Activated CD4-positive, alpha-beta T cell treated with anti-CD3 and anti-CD28 coated beads for 36 hours (primary cell): ENCODE results near the gene SIAH1. TPM values are rescaled to one million over a fixed set of nuclear protein-coding genes. Genes with fewer than 3 reads are reported as not detected.
A peak's percentile ranks its signal among the peaks of the same experiment; 100 is the strongest.
"Not testable (repeated sequence)": the region's sequence is repeated elsewhere in the genome, so short reads cannot be mapped to it uniquely, and the experiment has no call there.

Experiments used
- ATAC-seq: fragments of 200-7000 bp; cut with Tn5 transposase; one replicate; pipeline ENCODE4 v1.10.0; 2021; ENCODE audit warnings: mild to moderate bottlenecking, moderate library complexity
- CTCF ChIA-PET: fragments of 350-600 bp; sonication (Branson Sonifier 250); formaldehyde crosslinking; loops from one replicate; lab custom pipeline; 2021; ENCODE audit warnings: antibody characterized with exemption; lab: Charles Lee
- POLR2A ChIA-PET: fragments of 350-600 bp; sonication (Branson Sonifier 250); formaldehyde crosslinking; loops from one replicate; lab custom pipeline; 2021; ENCODE audit warnings: antibody characterized with exemption, inconsistent platforms; lab: Charles Lee
- DNase-seq: peaks from one replicate; pipeline ENCODE4 v3.0.0-alpha.2; 2020
- H3K27ac Mint-ChIP-seq: one replicate; pipeline ENCODE4 v1.8.0; 2021; ENCODE audit warnings: mixed read lengths
- H3K27me3 Mint-ChIP-seq: one replicate; pipeline ENCODE4 v1.8.0; 2021; ENCODE audit warnings: mixed read lengths
- H3K36me3 Mint-ChIP-seq: one replicate; pipeline ENCODE4 v1.8.0; 2021; ENCODE audit warnings: low read depth, mixed read lengths
- H3K4me1 Mint-ChIP-seq: one replicate; pipeline ENCODE4 v1.8.0; 2021; ENCODE audit warnings: mixed read lengths
- H3K4me3 Mint-ChIP-seq: one replicate; pipeline ENCODE4 v1.8.0; 2021; ENCODE audit warnings: mild to moderate bottlenecking, moderate library complexity, mixed read lengths
- H3K9me3 Mint-ChIP-seq: one replicate; pipeline ENCODE4 v1.8.0; 2021; ENCODE audit warnings: low read depth, mixed read lengths
- intact Hi-C, 2 experiments: fragments of 100-400 bp; cut with DNase I in 1 of 2; cut with micrococcal nuclease in 1 of 2; formaldehyde crosslinking; loops; one replicate each; pipeline versions ENCODE4 v1.14.2 to v1.15.1; 2022 to 2024; cut with DNase I, micrococcal nuclease
- total RNA-seq, 2 experiments: library from RNA; stranded (reverse); gene quantifications; one replicate each; pipeline ENCODE4 v1.2.3, GENCODE V29; 2021

The SIAH1 gene
- total RNA-seq, 2 experiments from 2014 or later: 13.1 to 13.3 TPM

DNA sequence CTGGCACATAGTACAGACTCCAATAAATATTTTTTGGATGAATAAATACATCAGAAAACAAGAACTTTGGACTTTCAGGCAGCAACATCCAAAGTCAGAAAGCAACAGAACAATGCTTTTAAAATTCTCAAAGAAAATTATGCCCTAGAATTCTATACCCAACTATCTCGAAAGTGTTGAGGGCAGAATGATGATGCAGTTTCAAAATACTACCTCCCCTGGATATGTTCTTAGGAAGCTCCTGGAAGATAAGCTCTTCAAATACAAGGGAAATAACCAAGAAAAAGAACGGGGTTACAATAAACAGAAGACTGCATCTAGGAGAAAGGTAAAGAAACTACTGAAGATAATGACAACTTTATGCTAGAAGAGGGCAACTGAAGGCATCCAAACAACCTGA is 11.0 kb downstream of the SIAH1 start:
- ChIA-PET CTCF (no interaction called here), POLR2A (no interaction called here)
- peaks cover 34% of the 10 kb centered on the region for H3K4me1 Mint-ChIP-seq
- no peaks in the 10 kb centered on the region for H3K9me3 Mint-ChIP-seq
- intact Hi-C loops: no loop called here
- no peak for DNase-seq
- H3K27ac Mint-ChIP-seq: no peak overlapping the region
- no peaks in the 10 kb centered on the region for H3K27me3 Mint-ChIP-seq
- no peak overlapping the region for H3K4me3 Mint-ChIP-seq
- ATAC-seq: no peak
- no peaks in the 10 kb centered on the region for H3K36me3 Mint-ChIP-seq

- Mint-ChIP-seq H3K27ac (no peak overlapping the region), H3K36me3 (no peaks in the 10 kb centered on the region), H3K4me3 (no peak overlapping the region), H3K4me1 (peaks cover 28% of the 10 kb centered on the region), H3K9me3 (no peaks in the 10 kb centered on the region), H3K27me3 (no peaks in the 10 kb centered on the region)
- POLR2A ChIA-PET: no interaction called here
- intact Hi-C loops: no loop called here
- DNase-seq: no peak
- CTCF ChIA-PET: no interaction called here
- ATAC-seq: no peak
Observed at GRCh38 chr16:48373258-48374029, 11.8 kb downstream of the SIAH1 start.

- no peak overlapping the region for H3K27ac Mint-ChIP-seq
- H3K9me3 Mint-ChIP-seq: no peaks in the 10 kb centered on the region
- peaks cover 29% of the 10 kb centered on the region for H3K4me1 Mint-ChIP-seq
- CTCF ChIA-PET: no interaction called here
- DNase-seq (no peak), ATAC-seq (no peak)
- POLR2A ChIA-PET: no interaction called here
- no peaks in the 10 kb centered on the region for H3K36me3 Mint-ChIP-seq
- intact Hi-C loops: no loop called here
- no peaks in the 10 kb centered on the region for H3K27me3 Mint-ChIP-seq
- H3K4me3 Mint-ChIP-seq: no peak overlapping the region
Observed at GRCh38 chr16:48372744-48373143, 12.5 kb downstream of the SIAH1 start.

GRCh38 chr16:48371393-48371780 is 13.8 kb downstream of the SIAH1 start:
- POLR2A ChIA-PET: no interaction called here
- DNase-seq (no peak), ATAC-seq (no peak)
- H3K27ac Mint-ChIP-seq: no peak overlapping the region
- CTCF ChIA-PET: interaction anchor here (2.7 kb wide), 1 partner anchor 258 kb away, joined by 13 read pairs; no protein-coding TSS in a partner anchor
- H3K4me1 Mint-ChIP-seq: peaks cover 35% of the 10 kb centered on the region
- H3K9me3 Mint-ChIP-seq: no peaks in the 10 kb centered on the region
- no peak overlapping the region for H3K4me3 Mint-ChIP-seq
- no peaks in the 10 kb centered on the region for H3K27me3 Mint-ChIP-seq
- intact Hi-C loops: no loop called here
- H3K36me3 Mint-ChIP-seq: no peaks in the 10 kb centered on the region

DNA sequence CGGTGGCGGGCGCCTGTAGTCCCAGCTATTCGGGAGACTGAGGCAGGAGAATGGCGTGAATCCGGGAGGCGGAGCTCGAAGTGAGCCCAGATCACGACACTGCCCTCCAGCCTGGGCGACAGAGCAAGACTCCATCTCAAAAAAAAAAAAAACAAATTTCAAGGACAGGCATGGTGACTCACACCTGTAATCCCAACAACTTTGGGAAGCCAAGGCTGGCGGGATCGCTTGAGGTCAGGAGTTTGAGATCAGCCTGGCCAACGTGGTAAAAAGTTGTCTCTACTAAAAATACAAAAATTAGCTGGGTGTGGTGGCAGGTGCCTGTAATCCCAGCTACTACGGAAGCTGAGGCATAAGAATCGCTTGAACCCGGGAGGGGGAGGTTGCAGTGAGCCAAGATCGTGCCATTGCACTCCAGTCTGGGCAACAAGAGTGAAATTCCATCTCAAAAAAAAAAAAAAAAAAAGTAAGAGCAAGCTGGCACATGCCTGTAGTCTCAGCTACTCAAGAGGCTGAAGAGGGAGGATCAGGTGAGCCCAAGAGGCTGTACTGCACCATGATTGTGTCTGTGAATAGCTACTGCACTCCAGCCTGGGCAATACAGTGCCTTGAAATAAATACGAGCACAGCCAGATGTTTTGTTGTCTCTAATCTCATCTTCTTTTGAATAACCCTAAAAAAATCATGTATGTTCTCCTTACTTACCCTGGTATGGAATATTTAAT is 14.4 kb downstream of the SIAH1 start:
- H3K27me3 Mint-ChIP-seq, H3K36me3 Mint-ChIP-seq, DNase-seq, ATAC-seq, H3K4me3 Mint-ChIP-seq, intact Hi-C loops, H3K9me3 Mint-ChIP-seq, H3K27ac Mint-ChIP-seq: not testable (repeated sequence)
- ChIA-PET CTCF (interaction anchor here (0.9 to 2.7 kb wide), 3 partner anchors 15 to 259 kb away, joined by 3 to 13 read pairs (median 12); no protein-coding TSS in a partner anchor), POLR2A (interaction anchor here (0.5 kb wide), 1 partner anchor 10 kb away, joined by 11 read pairs; no protein-coding TSS in a partner anchor)
- H3K4me1 Mint-ChIP-seq: peaks cover 37% of the 10 kb centered on the region

DNA sequence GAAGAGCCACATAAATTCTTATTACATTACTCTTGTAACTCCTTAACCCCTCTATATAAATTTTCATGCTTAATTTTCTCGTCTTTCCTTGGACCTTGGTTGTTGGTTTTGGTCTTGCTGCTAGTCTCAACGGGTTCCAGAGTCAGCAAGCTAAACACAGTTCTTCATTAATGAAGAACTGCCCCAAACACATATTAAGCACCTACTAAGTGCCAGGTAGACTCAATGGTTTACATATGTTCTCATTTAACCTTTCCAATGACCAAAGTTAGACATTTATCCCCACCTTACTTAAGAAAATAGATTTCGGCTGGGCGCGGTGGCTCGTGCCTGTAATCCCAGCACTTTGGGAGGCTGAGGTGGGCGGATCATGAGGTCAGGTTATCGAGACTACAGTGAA is 15.0 kb downstream of the SIAH1 start:
- H3K27me3 Mint-ChIP-seq: no peaks in the 10 kb centered on the region
- H3K36me3 Mint-ChIP-seq: no peaks in the 10 kb centered on the region
- ATAC-seq: no peak
- H3K4me3 Mint-ChIP-seq: no peak overlapping the region
- POLR2A ChIA-PET: interaction anchor here (0.7 kb wide), 1 partner anchor 15 kb away, joined by 3 read pairs; the partner anchor contains the start of gene SIAH1
- H3K4me1 Mint-ChIP-seq: peaks cover 42% of the 10 kb centered on the region
- CTCF ChIA-PET: interaction anchor here (0.9 to 2.7 kb wide), 4 partner anchors 10 to 259 kb away, joined by 3 to 13 read pairs (median 8); no protein-coding TSS in a partner anchor
- H3K9me3 Mint-ChIP-seq: no peaks in the 10 kb centered on the region
- H3K27ac Mint-ChIP-seq: no peak overlapping the region
- intact Hi-C loops: no loop called here
- no peak for DNase-seq

GRCh38 chr16:48369765-48370164 is 15.4 kb downstream of the SIAH1 start:
- no peak overlapping the region for H3K4me3 Mint-ChIP-seq
- ATAC-seq: no peak
- ChIA-PET POLR2A (interaction anchor here (0.7 kb wide), 1 partner anchor 16 kb away, joined by 3 read pairs; the partner anchor contains the start of gene SIAH1), CTCF (interaction anchor here (0.6 to 2.7 kb wide), 7 partner anchors 9 to 1536 kb away, joined by 3 to 13 read pairs (median 5); no protein-coding TSS in a partner anchor)
- H3K27me3 Mint-ChIP-seq: no peaks in the 10 kb centered on the region
- H3K36me3 Mint-ChIP-seq: peaks cover 1% of the 10 kb centered on the region
- intact Hi-C loops: loop anchor here (5.0 kb wide), 3 partner anchors 88 to 253 kb away; no protein-coding TSS in a partner anchor
- H3K4me1 Mint-ChIP-seq: peaks cover 46% of the 10 kb centered on the region
- DNase-seq: no peak
- no peak overlapping the region for H3K27ac Mint-ChIP-seq
- no peaks in the 10 kb centered on the region for H3K9me3 Mint-ChIP-seq

DNA sequence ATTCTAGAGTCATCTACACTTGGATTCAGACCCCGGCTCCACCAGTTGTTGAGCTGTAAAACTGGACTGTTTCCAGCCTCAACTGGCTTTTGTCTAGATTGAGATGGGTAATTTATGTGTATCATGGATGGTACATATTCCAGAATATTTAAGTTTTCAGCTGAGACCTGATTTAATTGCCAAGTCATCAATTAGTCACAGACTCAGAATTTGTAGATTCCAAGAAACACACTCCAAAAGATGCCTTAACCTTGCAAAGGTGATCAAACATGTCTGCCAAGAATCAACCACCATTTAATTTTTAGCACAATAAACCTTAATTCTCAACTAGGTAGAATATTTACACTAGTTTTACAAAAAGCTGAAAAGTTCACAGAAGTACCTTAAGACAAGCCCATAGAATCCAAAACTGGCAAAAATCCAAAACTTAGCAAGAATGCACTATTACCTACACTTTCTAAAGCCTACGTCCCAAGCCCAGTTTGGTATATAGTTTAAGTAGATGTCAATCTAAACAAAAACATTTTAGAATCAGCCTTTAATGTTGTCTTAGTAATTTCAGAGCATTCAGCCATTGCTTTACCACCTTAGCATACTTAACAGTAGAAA is 17.7 kb downstream of the SIAH1 start:
- H3K27me3 Mint-ChIP-seq: no peaks in the 10 kb centered on the region
- intact Hi-C loops: loop anchor here (5.0 kb wide), 3 partner anchors 90 to 255 kb away; no protein-coding TSS in a partner anchor
- no peaks in the 10 kb centered on the region for H3K9me3 Mint-ChIP-seq
- peak overlapping the region; percentile 99 for H3K27ac Mint-ChIP-seq
- ATAC-seq: no peak
- no peak for DNase-seq
- peaks cover 1% of the 10 kb centered on the region for H3K36me3 Mint-ChIP-seq
- H3K4me3 Mint-ChIP-seq: peak overlapping the region; percentile 90
- POLR2A ChIA-PET: no interaction called here
- CTCF ChIA-PET: interaction anchor here (0.5 to 3.8 kb wide), 4 partner anchors 12 to 256 kb away, joined by 3 to 25 read pairs (median 6); no protein-coding TSS in a partner anchor
- H3K4me1 Mint-ChIP-seq: peaks cover 59% of the 10 kb centered on the region

DNA sequence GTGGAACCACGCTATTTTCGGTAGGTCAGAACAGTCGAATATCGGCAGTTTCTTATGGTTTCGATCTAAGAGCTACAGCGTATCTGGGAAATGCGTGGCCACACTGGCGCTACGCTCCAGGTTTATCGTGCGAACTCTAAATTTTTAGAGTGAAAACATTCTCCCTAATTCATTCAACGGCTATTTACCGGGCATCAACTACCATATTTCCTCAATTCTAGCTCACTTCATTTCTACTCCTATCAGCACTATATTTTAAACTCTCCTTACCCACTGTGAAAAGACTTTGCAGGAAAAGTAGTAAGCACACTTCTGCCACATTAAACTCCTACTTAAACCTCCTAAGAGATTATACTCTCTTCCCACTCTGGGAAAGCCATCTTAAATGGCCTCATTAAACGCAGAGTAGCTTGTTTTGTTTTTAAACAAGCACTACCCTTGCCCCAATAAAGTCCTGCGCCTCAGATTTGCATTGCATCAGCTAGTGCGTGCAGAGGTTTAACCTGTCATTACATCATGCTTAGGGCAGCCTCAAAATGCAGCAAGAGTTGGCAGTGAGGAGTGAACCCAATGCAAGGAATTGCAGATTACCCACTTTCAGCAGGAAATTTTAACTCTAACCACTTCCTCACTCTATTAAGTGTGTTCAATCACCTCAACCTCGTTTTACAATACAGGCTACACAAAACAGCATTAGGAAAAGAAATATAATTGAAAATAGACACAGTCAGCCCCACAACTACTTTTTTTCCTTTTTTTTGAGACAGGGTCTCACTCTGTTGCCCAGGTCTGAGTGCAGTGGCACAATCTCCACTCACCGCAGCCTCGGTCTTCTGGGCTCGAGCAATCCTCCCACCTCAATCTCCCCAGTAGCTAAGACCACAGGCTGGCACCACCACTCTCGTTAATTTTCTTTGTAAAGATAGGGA is 18.8 kb downstream of the SIAH1 start:
- Mint-ChIP-seq H3K36me3 (peaks cover 8% of the 10 kb centered on the region), H3K4me3 (peak overlapping the region; percentile 90), H3K27me3 (no peaks in the 10 kb centered on the region), H3K4me1 (peaks cover 57% of the 10 kb centered on the region), H3K27ac (peak overlapping the region; percentile 99), H3K9me3 (no peaks in the 10 kb centered on the region)
- ChIA-PET CTCF (interaction anchor here (0.7 to 3.8 kb wide), 13 partner anchors 11 to 1444 kb away, joined by 3 to 25 read pairs (median 5); no protein-coding TSS in a partner anchor), POLR2A (interaction anchor here (0.6 to 1.6 kb wide), 6 partner anchors 11 to 244 kb away, joined by 3 to 8 read pairs (median 4); partner anchors contain the start of genes N4BP1 and SIAH1)
- intact Hi-C loops: loop anchor here (1.0 to 5.0 kb wide), 9 partner anchors 18 to 264 kb away; partner anchors contain the start of genes LONP2 (in 1 of the 2) and SIAH1 (in 1 of the 2)
- peak; percentile 72 for ATAC-seq
- DNase-seq: peak; percentile 81
